Breast epithelium (tissue), 3 donors: ENCODE data around the gene ZFP36L1.

Experiments
- POLR2A ChIP-seq: fragments of 450-650 bp; IDR thresholded peaks from one replicate; pipeline ENCODE4 v1.6.1; 2016; ENCODE audit warnings: antibody characterized with exemption, mild to moderate bottlenecking, moderate library complexity
- POLR2AphosphoS5 ChIP-seq, 3 donors: sonication (generic); formaldehyde crosslinking; IDR thresholded peaks; one replicate each; pipeline ENCODE4 v1.6.1; 2017; ENCODE audit warnings: antibody characterized with exemption in 3 of 3
- TF ChIP-seq, protein P1 (sequence below), 3 donors: fragments of 450-650 bp; IDR thresholded peaks; one replicate each; pipeline ENCODE4 v1.5.1; 2016 to 2017; ENCODE audit warnings: antibody characterized with exemption in 3 of 3, mild to moderate bottlenecking in 3 of 3, moderate library complexity in 3 of 3

DNA sequence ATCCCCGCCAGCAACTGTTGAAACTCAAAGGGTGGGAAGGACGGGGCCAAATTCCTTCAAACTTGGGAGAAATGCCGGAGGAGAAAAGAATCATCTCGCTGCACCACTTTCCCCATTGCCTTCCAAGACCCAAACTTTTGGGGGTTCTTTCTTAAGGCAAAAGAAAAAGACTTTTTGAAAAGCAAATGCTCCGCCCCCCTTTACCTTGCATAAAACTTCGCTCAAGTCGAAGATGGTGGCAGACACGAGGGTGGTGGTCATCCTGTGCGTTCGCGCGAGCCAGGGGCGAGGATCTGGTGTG, 239 bp downstream of the ZFP36L1 start:
- TF ChIP-seq POLR2AphosphoS5 (IDR thresholded peaks at IDR 0.05) (no peak), POLR2A (no peak)
- TF ChIP-seq, protein P1, sequence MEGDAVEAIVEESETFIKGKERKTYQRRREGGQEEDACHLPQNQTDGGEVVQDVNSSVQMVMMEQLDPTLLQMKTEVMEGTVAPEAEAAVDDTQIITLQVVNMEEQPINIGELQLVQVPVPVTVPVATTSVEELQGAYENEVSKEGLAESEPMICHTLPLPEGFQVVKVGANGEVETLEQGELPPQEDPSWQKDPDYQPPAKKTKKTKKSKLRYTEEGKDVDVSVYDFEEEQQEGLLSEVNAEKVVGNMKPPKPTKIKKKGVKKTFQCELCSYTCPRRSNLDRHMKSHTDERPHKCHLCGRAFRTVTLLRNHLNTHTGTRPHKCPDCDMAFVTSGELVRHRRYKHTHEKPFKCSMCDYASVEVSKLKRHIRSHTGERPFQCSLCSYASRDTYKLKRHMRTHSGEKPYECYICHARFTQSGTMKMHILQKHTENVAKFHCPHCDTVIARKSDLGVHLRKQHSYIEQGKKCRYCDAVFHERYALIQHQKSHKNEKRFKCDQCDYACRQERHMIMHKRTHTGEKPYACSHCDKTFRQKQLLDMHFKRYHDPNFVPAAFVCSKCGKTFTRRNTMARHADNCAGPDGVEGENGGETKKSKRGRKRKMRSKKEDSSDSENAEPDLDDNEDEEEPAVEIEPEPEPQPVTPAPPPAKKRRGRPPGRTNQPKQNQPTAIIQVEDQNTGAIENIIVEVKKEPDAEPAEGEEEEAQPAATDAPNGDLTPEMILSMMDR (IDR thresholded peaks at IDR 0.05) = peak in 2 of 3 donors; percentile 8 to 9
